T-cell (primary cell): Measurements from ENCODE around the gene KIZ. TPM values are rescaled to one million over a fixed set of nuclear protein-coding genes. Genes with fewer than 3 reads are reported as not detected.

Source experiments
- ATAC-seq, 4 experiments: fragments of 200-7000 bp in 3 of 4; fragments of 150-1000 bp in 1 of 4; cut with Tn5 transposase; replicated peaks in 1 of 4; 1 replicate in 3 of 4; 2 replicates in 1 of 4; pipeline ENCODE4 v1.10.0; 2021; ENCODE audit warnings: moderate library complexity in 3 of 4, mild to moderate bottlenecking in 2 of 4, moderate number of reproducible peaks in 1 of 4
- CTCF ChIA-PET, 2 donors: fragments of 300-600 bp; sonication (Branson Sonifier 250); formaldehyde crosslinking; loops; one replicate each; lab custom pipeline; 2022; ENCODE audit warnings: antibody characterized with exemption in 2 of 2; lab: Charles Lee
- POLR2A ChIA-PET, 2 donors: fragments of 300-600 bp; sonication (Branson Sonifier 250); formaldehyde crosslinking; loops; one replicate each; lab custom pipeline; 2022; ENCODE audit warnings: antibody characterized with exemption in 2 of 2; lab: Charles Lee
- DNase-seq, 35 experiments: peaks; one replicate each; pipeline versions ENCODE4 v3.0.0 to v3.0.0-alpha.2; 2013 to 2023
- H3K27ac ChIP-seq: one replicate; pipeline ENCODE4 v1.5.1; 2013; ENCODE audit warnings: low read length
- H3K27me3 ChIP-seq, 2 experiments: replicated peaks in 1 of 2; 1 replicate in 1 of 2; 2 replicates in 1 of 2; pipeline versions ENCODE4 v1.6.1 to v1.7.0; 2013; ENCODE audit warnings: low read length in 1 of 2, mixed read lengths in 1 of 2; ENCODE audit not compliant: control insufficient read depth in 2 of 2, insufficient read depth in 2 of 2; ENCODE audit errors: extremely low read depth in 1 of 2
- H3K36me3 ChIP-seq, 2 donors: 1 replicate in 1 of 2; 2 replicates in 1 of 2; pipeline versions ENCODE4 v1.6.1 to v1.7.0; 2013; ENCODE audit warnings: low read length in 1 of 2; ENCODE audit not compliant: control insufficient read depth in 2 of 2, insufficient read depth in 1 of 2; ENCODE audit errors: extremely low read depth in 1 of 2
- H3K4me1 ChIP-seq, 2 experiments: 1 replicate in 1 of 2; 2 replicates in 1 of 2; pipeline versions ENCODE4 v1.6.1 to v1.7.0; 2013; ENCODE audit warnings: low read length in 2 of 2, mixed read lengths in 1 of 2; ENCODE audit not compliant: insufficient read depth in 2 of 2, control insufficient read depth in 1 of 2; ENCODE audit errors: extremely low read depth in 1 of 2
- H3K4me3 ChIP-seq, 2 donors: 1 replicate in 1 of 2; 2 replicates in 1 of 2; pipeline versions ENCODE4 v1.5.1 to v1.7.0; 2013; ENCODE audit warnings: mild to moderate bottlenecking in 2 of 2, low read length in 1 of 2, moderate library complexity in 1 of 2; ENCODE audit not compliant: control insufficient read depth in 1 of 2; ENCODE audit errors: extremely low read depth in 1 of 2
- H3K9me3 ChIP-seq: 2 replicates; pipeline ENCODE4 v1.7.0; 2013
- H3K27ac Mint-ChIP-seq, 2 donors: one replicate each; pipeline ENCODE4 v1.8.0; 2020 to 2021; ENCODE audit warnings: mild to moderate bottlenecking in 2 of 2, mixed read lengths in 2 of 2
- H3K27me3 Mint-ChIP-seq, 2 donors: one replicate each; pipeline ENCODE4 v1.8.0; 2021 to 2022; ENCODE audit warnings: mixed read lengths in 2 of 2
- H3K36me3 Mint-ChIP-seq: one replicate; pipeline ENCODE4 v1.8.0; 2021; ENCODE audit warnings: mixed read lengths
- H3K4me1 Mint-ChIP-seq, 3 donors: one replicate each; pipeline ENCODE4 v1.8.0; 2020 to 2022; ENCODE audit warnings: mixed read lengths in 3 of 3, mild to moderate bottlenecking in 1 of 3
- H3K4me3 Mint-ChIP-seq, 3 donors: one replicate each; pipeline ENCODE4 v1.8.0; 2020 to 2022; ENCODE audit warnings: mild to moderate bottlenecking in 3 of 3, mixed read lengths in 3 of 3, moderate library complexity in 3 of 3
- H3K9me3 Mint-ChIP-seq, 3 donors: one replicate each; pipeline ENCODE4 v1.8.0; 2020 to 2022; ENCODE audit warnings: mixed read lengths in 3 of 3
- WGBS: methylation state at CpG from one replicate; pipeline ENCODE4 v1.1.5; 2013; ENCODE audit warnings: missing lambda C conversion rate; ENCODE audit not compliant: insufficient coverage; 5-methylcytosine and 5-hydroxymethylcytosine counted together
- total RNA-seq, 35 experiments: library from RNA in 6 of 35; stranded (reverse) in 6 of 35; fragments of 120-200 nt in 1 of 35; gene quantifications; one replicate each; pipeline versions ENCODE4 v1.2.1 to v1.2.4 and lab custom pipeline; 2013 to 2026

Gene KIZ
- total RNA-seq, 5 donors from 2014 or later (not counting 1 experiment from before 2014, with no cell fraction given): 30.1 to 44.0 (median 41.2) TPM

GRCh38 chr20:21257192-21257591 is 131.3 kb downstream of the KIZ start:
- ChIA-PET POLR2A (no interaction called here), CTCF (no interaction called here)
- Mint-ChIP-seq H3K27ac (no peak overlapping the region), H3K4me3 (no peak overlapping the region), H3K27me3 (peaks cover 0 to 5% of the 10 kb centered on the region in 2 donors), H3K36me3 (no peaks in the 10 kb centered on the region), H3K4me1 (no peaks in the 10 kb centered on the region), H3K9me3 (no peaks in the 10 kb centered on the region)
- no peaks in the 10 kb centered on the region for H3K36me3 ChIP-seq
- no peak overlapping the region for H3K4me3 ChIP-seq
- DNase-seq (no peak), ATAC-seq (no peak)
- H3K27ac ChIP-seq: no peak overlapping the region
- 42% methylated on average over 2 of the region's 3 CpGs for WGBS
- H3K27me3 ChIP-seq: no peaks in the 10 kb centered on the region
- no peaks in the 10 kb centered on the region for H3K9me3 ChIP-seq
- no peaks in the 10 kb centered on the region for H3K4me1 ChIP-seq

GRCh38 chr20:21258411-21258810 is 132.5 kb downstream of the KIZ start:
- ChIA-PET CTCF (interaction anchor here in 1 of 2 donors (0.6 to 0.7 kb wide), 2 partner anchors 49 to 286 kb away, joined by 3 to 4 read pairs; no protein-coding TSS in a partner anchor), POLR2A (no interaction called here)
- Mint-ChIP-seq H3K36me3 (no peaks in the 10 kb centered on the region), H3K9me3 (no peaks in the 10 kb centered on the region), H3K4me3 (no peak overlapping the region), H3K27me3 (peaks cover 4 to 5% of the 10 kb centered on the region in 2 donors), H3K27ac (no peak overlapping the region), H3K4me1 (no peaks in the 10 kb centered on the region)
- no peak for DNase-seq
- no peak for ATAC-seq
- Histone ChIP-seq H3K27ac (no peak overlapping the region), H3K4me1 (no peaks in the 10 kb centered on the region), H3K4me3 (no peak overlapping the region), H3K9me3 (no peaks in the 10 kb centered on the region), H3K36me3 (no peaks in the 10 kb centered on the region), H3K27me3 (peaks cover 0 to 5% of the 10 kb centered on the region in 2 experiments)
- WGBS: 60% methylated on average over 1 of the region's 6 CpGs

- POLR2A ChIA-PET: no interaction called here
- H3K9me3 Mint-ChIP-seq: no peaks in the 10 kb centered on the region
- no peaks in the 10 kb centered on the region for H3K4me1 Mint-ChIP-seq
- no peak for ATAC-seq
- no peak overlapping the region for H3K4me3 Mint-ChIP-seq
- no peak for DNase-seq
- H3K4me1 ChIP-seq: no peaks in the 10 kb centered on the region
- H3K36me3 ChIP-seq: no peaks in the 10 kb centered on the region
- no peak overlapping the region for H3K4me3 ChIP-seq
- H3K27ac ChIP-seq: no peak overlapping the region
- peaks cover 0 to 5% of the 10 kb centered on the region in 2 experiments for H3K27me3 ChIP-seq
- H3K27me3 Mint-ChIP-seq: peaks cover 4 to 5% of the 10 kb centered on the region in 2 donors
- 93% methylated on average over 6 of the region's 8 CpGs for WGBS
- no peak overlapping the region for H3K27ac Mint-ChIP-seq
- H3K36me3 Mint-ChIP-seq: no peaks in the 10 kb centered on the region
- no peaks in the 10 kb centered on the region for H3K9me3 ChIP-seq
- CTCF ChIA-PET: interaction anchor here in 1 of 2 donors (0.7 kb wide), 1 partner anchor 44 kb away, joined by 6 read pairs; the partner anchor contains the start of gene XRN2
Measured at GRCh38 chr20:21259346-21259745, 133.5 kb downstream of the KIZ start.

- DNase-seq (no peak), ATAC-seq (no peak)
- no peak overlapping the region for H3K4me3 ChIP-seq
- Mint-ChIP-seq H3K36me3 (no peaks in the 10 kb centered on the region), H3K4me1 (no peaks in the 10 kb centered on the region), H3K27ac (no peak overlapping the region), H3K27me3 (peaks cover 2 to 14% of the 10 kb centered on the region in 2 donors), H3K4me3 (no peak overlapping the region), H3K9me3 (no peaks in the 10 kb centered on the region)
- H3K36me3 ChIP-seq: no peaks in the 10 kb centered on the region
- POLR2A ChIA-PET: no interaction called here
- H3K4me1 ChIP-seq: no peaks in the 10 kb centered on the region
- H3K27ac ChIP-seq: no peak overlapping the region
- no peaks in the 10 kb centered on the region for H3K9me3 ChIP-seq
- H3K27me3 ChIP-seq: peaks cover 0 to 15% of the 10 kb centered on the region in 2 experiments
- CTCF ChIA-PET: interaction anchor here in 1 of 2 donors (0.7 kb wide), 1 partner anchor 244 kb away, joined by 3 read pairs; no protein-coding TSS in a partner anchor
- 80% methylated on average over 1 of the region's 2 CpGs for WGBS
Measured at GRCh38 chr20:21262812-21263211, 136.9 kb downstream of the KIZ start.

GRCh38 chr20:21265261-21266190 is 139.6 kb downstream of the KIZ start:
- Histone ChIP-seq H3K36me3 (no peaks in the 10 kb centered on the region), H3K27ac (no peak overlapping the region), H3K27me3 (peaks cover 0 to 15% of the 10 kb centered on the region in 2 experiments), H3K4me1 (no peaks in the 10 kb centered on the region), H3K9me3 (no peaks in the 10 kb centered on the region), H3K4me3 (no peak overlapping the region)
- H3K27me3 Mint-ChIP-seq: peaks cover 4 to 23% of the 10 kb centered on the region in 2 donors
- ATAC-seq (no peak), DNase-seq (no peak)
- WGBS: 69% methylated on average over 13 of the region's 15 CpGs
- CTCF ChIA-PET: no interaction called here
- H3K27ac Mint-ChIP-seq: no peak overlapping the region
- H3K4me1 Mint-ChIP-seq: no peaks in the 10 kb centered on the region
- POLR2A ChIA-PET: no interaction called here
- H3K4me3 Mint-ChIP-seq: no peak overlapping the region
- no peaks in the 10 kb centered on the region for H3K36me3 Mint-ChIP-seq
- no peaks in the 10 kb centered on the region for H3K9me3 Mint-ChIP-seq

GRCh38 chr20:21266191-21266536 is 140.3 kb downstream of the KIZ start:
- H3K27me3 Mint-ChIP-seq: peaks cover 4 to 29% of the 10 kb centered on the region in 2 donors
- Histone ChIP-seq H3K36me3 (no peaks in the 10 kb centered on the region), H3K27ac (no peak overlapping the region), H3K4me3 (no peak overlapping the region), H3K4me1 (no peaks in the 10 kb centered on the region), H3K9me3 (no peaks in the 10 kb centered on the region), H3K27me3 (peaks cover 0 to 15% of the 10 kb centered on the region in 2 experiments)
- DNase-seq (no peak), ATAC-seq (no peak)
- no peaks in the 10 kb centered on the region for H3K4me1 Mint-ChIP-seq
- H3K36me3 Mint-ChIP-seq: no peaks in the 10 kb centered on the region
- WGBS: 98% methylated on average over 5 of the region's 5 CpGs
- ChIA-PET CTCF (no interaction called here), POLR2A (no interaction called here)
- H3K27ac Mint-ChIP-seq: no peak overlapping the region
- H3K4me3 Mint-ChIP-seq: no peak overlapping the region
- H3K9me3 Mint-ChIP-seq: no peaks in the 10 kb centered on the region
